Astrocyte of the cerebellum (primary cell): ENCODE measurements around the gene EXO1.

Experiments
- DNase-seq: peaks from one replicate; pipeline ENCODE4 v3.0.0-alpha.2; 2011; ENCODE audit warnings: low read depth
- H3K4me3 ChIP-seq: 2 replicates; pipeline ENCODE4 v1.5.1; 2011; ENCODE audit warnings: mild to moderate bottlenecking, low read depth, low read length, moderate library complexity
- CTCF ChIP-seq: IDR thresholded peaks from 2 replicates; pipeline ENCODE4 v1.5.1; 2012; ENCODE audit warnings: low read length, low read depth, moderate library complexity, mild to moderate bottlenecking; ENCODE audit errors: missing control alignments
- in situ Hi-C: cut with HindIII; loops from 2 replicates; pipeline ENCODE4 v1.10.0; 2017; ENCODE audit warnings: low sequenced_read_pairs

Gene EXO1

DNA sequence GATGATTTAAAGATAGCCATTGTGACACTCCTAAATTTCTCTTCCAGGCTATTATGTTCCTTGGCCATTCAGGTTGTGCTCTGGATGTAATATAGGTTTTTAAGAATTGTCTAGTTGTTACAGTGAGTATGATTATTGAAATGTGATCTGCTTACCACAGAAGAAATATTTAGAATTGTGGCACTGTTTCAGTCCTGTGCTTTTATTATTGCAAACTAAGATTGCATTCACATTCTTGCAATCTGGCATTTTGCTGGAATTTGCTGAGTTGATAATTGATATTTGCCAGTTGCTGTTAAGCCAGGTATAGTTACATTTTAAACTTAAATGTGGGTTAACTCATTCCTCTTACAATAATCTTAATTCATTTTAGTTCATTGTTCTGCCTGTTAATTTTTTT lies 22.3 kb downstream of the EXO1 start:
- TF ChIP-seq CTCF, result no peak
- in situ Hi-C loops, result no loop called here
- DNase-seq, result peak; percentile 2

GRCh38 chr1:241870746-241871430 lies 22.9 kb downstream of the EXO1 start:
- no peak for TF ChIP-seq CTCF
- in situ Hi-C loops, result no loop called here
- DNase-seq, result no peak
- no peak overlapping the region for H3K4me3 ChIP-seq

More for the DNA sequence above, 22.3 kb downstream of the EXO1 start:
- no peak overlapping the region for H3K4me3 ChIP-seq

DNA sequence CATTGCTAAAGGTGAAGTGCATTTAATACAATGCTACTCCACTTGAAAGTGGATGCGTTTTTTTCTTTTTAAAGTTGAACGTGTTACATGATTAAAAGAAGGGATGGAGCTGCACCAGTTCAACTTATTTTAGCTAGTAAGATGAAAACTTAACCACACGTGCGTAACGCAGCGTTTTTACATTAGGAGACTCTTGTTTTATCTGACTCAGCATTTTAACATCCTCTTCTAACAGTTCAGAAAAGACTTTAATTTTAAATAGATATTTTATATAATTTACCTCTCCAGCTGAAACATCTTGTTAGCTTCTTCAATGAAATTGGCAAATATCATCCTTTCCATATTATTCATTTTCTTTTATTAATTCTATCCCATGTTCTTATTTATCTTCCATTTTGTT lies 33.4 kb downstream of the EXO1 start:
- no peak for DNase-seq
- H3K4me3 ChIP-seq, result no peak overlapping the region
- in situ Hi-C loops, result no loop called here
- no peak for TF ChIP-seq CTCF

DNA sequence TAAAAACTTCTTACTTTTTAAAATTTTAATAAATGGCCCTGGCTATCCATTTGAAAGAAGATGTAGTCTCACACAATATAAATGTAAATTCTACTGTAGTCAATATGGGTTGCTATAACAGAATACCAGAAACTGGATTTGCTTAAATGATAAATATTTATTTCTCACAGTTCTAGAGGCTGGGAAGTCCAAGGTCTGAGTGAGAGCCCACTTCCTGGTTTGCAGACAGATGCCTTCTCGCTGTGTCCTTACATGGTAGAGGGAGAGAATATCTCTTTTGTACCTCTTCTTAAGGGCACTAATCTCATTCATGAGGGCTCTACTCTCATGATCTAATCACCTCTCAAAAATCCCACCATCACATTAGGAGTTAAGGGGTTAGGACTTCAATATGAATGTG lies 35.2 kb downstream of the EXO1 start:
- no peak overlapping the region for H3K4me3 ChIP-seq
- in situ Hi-C loops, result no loop called here
- TF ChIP-seq CTCF, result no peak
- DNase-seq, result no peak

DNA sequence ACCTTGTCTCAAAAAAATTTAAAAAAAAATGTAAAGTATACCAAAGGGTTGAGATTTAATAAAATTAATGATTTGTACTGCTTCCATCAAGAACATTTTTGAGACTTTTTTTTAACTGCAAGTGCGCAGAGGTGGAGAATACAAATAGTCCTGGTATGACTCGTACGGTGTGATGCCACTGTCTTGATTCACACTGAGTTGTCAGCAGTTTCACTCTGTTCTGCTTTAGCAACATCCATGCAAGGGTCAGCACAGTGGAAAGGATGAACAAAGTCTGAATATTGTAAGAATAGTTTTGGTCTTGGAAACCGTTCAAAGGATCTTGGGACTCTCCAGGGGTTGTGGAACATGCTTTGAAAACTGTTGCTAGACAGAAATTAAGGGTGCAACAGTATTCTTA lies 40.2 kb downstream of the EXO1 start:
- no peak for TF ChIP-seq CTCF
- H3K4me3 ChIP-seq, result no peak overlapping the region
- in situ Hi-C loops, result no loop called here
- DNase-seq, result peak; percentile 19

GRCh38 chr1:241891296-241891695 lies 43.3 kb downstream of the EXO1 start:
- no peak overlapping the region for H3K4me3 ChIP-seq
- in situ Hi-C loops, result no loop called here
- DNase-seq, result no peak
- no peak for TF ChIP-seq CTCF

DNA sequence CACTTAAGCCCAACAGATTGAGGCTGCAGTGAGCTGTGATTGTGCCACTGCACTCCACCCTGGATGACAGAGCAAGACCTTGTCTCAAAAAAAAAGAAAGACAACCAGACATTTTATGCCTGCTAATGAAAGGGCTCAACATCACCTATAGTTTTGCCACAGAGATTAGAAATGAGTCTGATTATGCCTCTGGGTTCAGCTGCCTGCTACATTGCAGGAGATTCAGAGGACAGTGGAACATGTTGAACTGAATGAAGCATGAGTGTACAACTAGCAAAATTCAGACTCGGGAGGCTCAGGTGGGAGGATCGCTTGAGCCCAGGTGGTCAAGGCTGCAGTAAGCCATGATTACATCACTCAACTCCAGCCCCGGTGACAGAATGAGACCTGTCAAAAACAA lies 46.0 kb downstream of the EXO1 start:
- no peak for TF ChIP-seq CTCF
- in situ Hi-C loops, result no loop called here
- H3K4me3 ChIP-seq, result no peak overlapping the region
- DNase-seq, result no peak
